NCI-H526 (cell line): ENCODE results near the gene VSIR.

Experiments used
- DNase-seq, 2 experiments: peaks; one replicate each; lab custom pipeline; 2025; lab: John Stamatoyannopoulos, UW

VSIR gene

GRCh38 chr10:71712572-71713134 is 60.7 kb downstream of the VSIR start:
- DNase-seq, result no peak

DNA sequence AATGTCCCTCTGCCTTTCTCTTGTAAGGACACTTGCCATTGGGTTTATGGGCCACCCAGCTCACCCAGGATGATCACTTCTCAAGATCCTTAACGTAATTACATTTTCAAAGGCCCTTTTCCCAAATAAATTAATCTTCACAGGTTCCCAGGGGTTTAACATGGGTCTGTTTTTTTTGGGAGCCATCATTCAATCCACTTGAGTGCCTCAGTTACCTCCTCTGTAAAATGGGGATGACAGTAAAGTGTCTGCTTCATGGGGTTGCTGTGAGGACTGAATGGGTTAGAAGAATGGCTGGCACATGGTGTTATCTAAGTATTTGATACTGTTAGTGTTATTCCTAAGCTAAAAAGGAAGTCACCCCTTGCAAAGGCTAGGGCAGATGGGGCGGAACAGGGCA is 61.1 kb downstream of the VSIR start:
- no peak for DNase-seq

GRCh38 chr10:71711052-71711623 is 62.2 kb downstream of the VSIR start:
- no peak for DNase-seq

- DNase-seq, result no peak
Measured at GRCh38 chr10:71710519-71710918, 62.8 kb downstream of the VSIR start.

GRCh38 chr10:71708897-71709882 is 64.1 kb downstream of the VSIR start:
- DNase-seq, result no peak

GRCh38 chr10:71708301-71708703 is 65.0 kb downstream of the VSIR start:
- peak in 1 of 2 experiments; percentile 63 for DNase-seq

DNA sequence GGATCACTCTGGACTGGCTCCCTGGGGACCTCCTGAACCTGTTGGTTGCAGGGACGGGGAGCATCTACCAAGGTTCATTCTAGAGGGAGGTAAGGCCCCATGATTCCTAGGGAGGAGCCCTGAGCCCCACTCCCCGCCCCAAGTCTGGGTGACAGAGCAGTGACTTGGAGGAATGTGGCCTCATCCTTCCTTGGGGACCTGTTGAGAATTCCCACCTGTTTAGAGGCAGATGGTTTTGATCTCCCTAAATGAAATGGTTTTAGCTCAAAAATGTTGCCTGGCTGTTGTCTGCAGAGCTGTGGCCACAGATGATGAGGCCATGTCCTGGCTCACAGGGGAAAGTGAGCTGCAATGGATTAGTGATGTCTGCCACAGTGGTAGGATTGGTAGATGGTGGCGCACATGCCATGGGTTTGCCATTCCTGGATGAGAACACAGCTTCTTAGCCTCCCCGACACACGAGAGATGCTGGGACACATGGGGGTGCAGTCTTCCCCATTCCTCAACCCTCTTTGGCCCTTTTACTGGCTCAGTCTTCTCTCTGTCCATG is 66.0 kb downstream of the VSIR start:
- no peak for DNase-seq

DNA sequence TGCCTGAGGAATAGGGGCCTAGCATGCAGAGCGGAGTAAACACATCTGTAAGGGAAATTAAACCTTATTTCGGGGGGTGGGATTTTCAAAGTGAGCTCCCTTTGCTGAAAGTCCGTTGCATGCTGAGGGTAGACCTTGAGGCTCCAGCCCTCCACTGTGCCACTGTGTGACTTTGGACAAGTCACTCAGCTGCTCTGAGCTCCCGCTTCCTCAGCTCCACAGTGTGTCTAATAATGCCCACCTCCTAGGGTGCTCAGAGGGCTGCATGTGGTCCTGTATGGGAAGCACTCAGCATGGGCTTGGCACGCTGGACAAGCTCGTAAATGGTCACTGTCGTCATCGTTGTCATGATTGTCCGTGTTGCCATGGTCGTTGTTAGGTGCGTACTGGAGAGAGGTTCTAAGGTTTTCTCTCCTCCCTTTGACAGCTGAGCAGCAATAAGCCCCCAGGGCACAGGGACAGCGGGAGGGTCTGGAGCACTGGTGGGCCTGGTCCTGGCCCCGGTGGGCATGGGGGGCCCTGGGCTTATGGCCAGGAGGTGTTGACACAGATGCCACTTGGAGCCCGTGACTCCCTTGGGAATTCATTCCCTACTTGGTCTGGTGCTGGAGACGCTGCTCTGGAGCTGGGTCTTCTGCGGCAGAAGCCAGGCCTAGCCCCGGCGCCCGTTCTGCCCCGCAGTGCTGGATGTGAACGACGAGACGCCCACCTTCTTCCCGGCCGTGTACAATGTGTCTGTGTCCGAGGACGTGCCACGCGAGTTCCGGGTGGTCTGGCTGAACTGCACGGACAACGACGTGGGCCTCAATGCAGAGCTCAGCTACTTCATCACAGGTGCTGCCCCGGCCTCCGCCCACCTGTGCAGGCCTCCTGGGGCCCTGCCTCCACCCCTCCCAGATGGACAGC is 66.9 kb downstream of the VSIR start:
- no peak for DNase-seq

DNA sequence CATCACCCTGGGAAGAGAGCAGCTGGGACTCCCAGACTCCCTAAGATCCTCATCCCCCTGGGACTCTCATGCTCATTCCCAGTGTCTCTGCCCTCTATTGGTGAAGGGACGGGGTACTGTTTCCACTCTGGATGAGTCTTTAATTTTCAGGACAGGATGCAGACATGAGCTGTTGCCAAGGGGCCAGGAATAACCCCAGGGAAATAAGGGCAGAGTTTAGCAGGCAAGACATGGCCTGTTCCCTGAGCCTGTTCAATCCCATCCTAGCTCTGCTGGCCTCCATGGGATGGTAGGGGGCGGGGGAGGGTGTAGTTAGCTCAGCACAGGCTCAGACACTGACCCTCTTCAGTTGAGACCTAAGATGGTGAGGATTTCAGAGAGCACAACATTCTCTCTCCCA is 67.7 kb downstream of the VSIR start:
- peak in 1 of 2 experiments; percentile 12 for DNase-seq

GRCh38 chr10:71704816-71705215 is 68.5 kb downstream of the VSIR start:
- no peak for DNase-seq

DNA sequence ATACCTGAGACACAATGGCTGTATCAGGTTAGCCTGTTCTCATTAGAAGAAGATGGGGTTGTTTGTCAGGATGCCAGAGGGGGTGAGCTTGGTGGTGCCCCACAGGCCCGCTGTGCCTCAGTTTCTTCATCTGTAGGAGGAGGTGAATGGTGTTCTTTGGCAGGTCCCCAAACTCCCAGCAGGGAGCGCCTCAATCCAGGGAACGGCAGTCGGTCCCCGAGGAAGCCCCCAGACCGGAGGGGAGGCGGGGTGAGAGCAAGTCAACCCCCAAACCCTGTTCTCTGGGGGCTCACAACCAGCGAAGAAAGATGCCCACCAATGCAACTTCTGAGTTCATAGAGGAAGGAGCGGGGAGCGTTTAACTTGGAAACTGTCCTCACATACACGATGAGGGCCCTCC is 69.7 kb downstream of the VSIR start:
- DNase-seq, result no peak

DNA sequence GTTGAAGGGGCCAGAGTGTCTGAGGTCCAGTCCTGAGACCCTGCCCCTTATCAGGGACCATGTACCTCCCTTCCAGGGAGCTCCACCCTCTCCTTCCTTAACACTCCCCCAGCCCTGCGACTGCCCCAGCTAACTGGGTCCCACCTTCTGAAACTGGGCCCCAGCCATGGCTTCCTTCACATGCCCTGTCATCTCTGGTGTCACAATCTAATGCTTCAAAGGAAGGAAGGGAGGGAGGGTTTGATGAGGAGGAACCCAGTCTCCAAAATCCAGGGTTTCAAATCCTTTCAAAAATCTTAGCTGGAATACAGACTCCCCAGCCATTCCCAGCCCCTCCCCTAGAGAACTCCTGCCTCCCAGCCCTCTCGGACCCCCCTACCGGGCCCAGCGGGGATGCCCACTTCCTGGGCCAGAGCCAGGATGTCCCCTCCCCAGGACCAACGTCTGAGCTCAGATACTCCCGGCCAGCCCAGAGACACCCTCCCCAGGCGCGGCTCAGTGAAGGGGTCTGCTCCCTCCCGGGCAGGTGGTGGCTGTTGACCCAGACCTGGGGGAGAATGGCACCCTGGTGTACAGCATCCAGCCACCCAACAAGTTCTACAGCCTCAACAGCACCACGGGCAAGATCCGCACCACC is 71.7 kb downstream of the VSIR start:
- no peak for DNase-seq

GRCh38 chr10:71700731-71701368 is 72.5 kb downstream of the VSIR start:
- DNase-seq, result no peak

GRCh38 chr10:71698737-71699136 is 74.6 kb downstream of the VSIR start:
- no peak for DNase-seq

- DNase-seq, result no peak
Measured at GRCh38 chr10:71697938-71698709, 75.2 kb downstream of the VSIR start.
